ENCODE results near the gene POU6F2.

- no peak for TF ChIP-seq POLR2AphosphoS5 (IDR thresholded peaks at IDR 0.05; ENCODE audit: low read depth)
- TF ChIP-seq CTCF (IDR thresholded peaks at IDR 0.05; ENCODE audit: insufficient read depth, low read length), result no peak
- TF ChIP-seq, protein P1, sequence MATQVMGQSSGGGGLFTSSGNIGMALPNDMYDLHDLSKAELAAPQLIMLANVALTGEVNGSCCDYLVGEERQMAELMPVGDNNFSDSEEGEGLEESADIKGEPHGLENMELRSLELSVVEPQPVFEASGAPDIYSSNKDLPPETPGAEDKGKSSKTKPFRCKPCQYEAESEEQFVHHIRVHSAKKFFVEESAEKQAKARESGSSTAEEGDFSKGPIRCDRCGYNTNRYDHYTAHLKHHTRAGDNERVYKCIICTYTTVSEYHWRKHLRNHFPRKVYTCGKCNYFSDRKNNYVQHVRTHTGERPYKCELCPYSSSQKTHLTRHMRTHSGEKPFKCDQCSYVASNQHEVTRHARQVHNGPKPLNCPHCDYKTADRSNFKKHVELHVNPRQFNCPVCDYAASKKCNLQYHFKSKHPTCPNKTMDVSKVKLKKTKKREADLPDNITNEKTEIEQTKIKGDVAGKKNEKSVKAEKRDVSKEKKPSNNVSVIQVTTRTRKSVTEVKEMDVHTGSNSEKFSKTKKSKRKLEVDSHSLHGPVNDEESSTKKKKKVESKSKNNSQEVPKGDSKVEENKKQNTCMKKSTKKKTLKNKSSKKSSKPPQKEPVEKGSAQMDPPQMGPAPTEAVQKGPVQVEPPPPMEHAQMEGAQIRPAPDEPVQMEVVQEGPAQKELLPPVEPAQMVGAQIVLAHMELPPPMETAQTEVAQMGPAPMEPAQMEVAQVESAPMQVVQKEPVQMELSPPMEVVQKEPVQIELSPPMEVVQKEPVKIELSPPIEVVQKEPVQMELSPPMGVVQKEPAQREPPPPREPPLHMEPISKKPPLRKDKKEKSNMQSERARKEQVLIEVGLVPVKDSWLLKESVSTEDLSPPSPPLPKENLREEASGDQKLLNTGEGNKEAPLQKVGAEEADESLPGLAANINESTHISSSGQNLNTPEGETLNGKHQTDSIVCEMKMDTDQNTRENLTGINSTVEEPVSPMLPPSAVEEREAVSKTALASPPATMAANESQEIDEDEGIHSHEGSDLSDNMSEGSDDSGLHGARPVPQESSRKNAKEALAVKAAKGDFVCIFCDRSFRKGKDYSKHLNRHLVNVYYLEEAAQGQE (IDR thresholded peaks at IDR 0.05; ENCODE audit: insufficient replicate concordance, low read depth), result no peak
- no peak for TF ChIP-seq GABPA (IDR thresholded peaks at IDR 0.05; ENCODE audit: low read depth)
These were observed 328.4 kb downstream of the POU6F2 start for GRCh38 chr7:39306016-39306570.

Measured in HL-60 (cell line).